Epithelial cell of proximal tubule (primary cell): Measurements from ENCODE around the gene TELO2. TPM values are rescaled to one million over a fixed set of nuclear protein-coding genes. Genes with fewer than 3 reads are reported as not detected.

Experiments
- DNase-seq: peaks from one replicate; pipeline ENCODE4 v3.0.0-alpha.2; 2011; ENCODE audit warnings: low read depth
- H3K4me3 ChIP-seq: 2 replicates; pipeline ENCODE4 v1.5.1; 2011; ENCODE audit warnings: low read depth, mild to moderate bottlenecking, low read length
- total RNA-seq: library from RNA; depleted of rRNA; stranded (reverse); fragments of >200 nt; gene quantifications from 2 replicates; pipeline ENCODE4 v1.2.3, GENCODE V29; 2015
- TF ChIP-seq, protein P1 (sequence below): conservative IDR thresholded peaks from 2 replicates; pipeline ENCODE4 v1.5.1; 2012; ENCODE audit warnings: low read depth, mild to moderate bottlenecking, low read length

TELO2 gene
- total RNA-seq, 1 donor from 2014 or later: 33.5 TPM

DNA sequence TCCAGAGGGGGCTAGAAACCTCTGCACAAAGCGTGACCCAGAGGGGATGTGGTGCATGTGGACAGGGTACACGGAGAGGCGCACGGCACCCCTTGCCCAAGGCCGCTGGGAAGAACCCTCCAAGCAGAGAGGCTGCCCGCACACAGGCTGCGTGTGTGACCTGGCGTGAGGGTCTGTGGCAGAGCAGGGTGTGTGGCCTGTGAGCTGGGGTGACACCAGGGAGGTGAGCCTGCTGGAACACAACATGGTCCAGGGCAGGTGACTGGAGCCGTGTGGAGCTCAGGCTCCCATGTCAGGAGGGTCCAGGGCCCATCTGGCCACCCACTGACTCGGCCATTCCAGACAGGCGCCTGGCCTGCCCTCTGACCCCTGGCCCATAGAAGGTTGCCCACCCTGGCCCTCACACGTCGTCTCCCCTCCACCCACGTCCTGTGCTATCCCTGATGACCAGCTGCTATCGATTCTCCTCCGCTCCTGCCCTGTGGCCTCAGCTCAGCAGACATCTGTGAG is 25.5 kb downstream of the TELO2 start:
- DNase-seq: no peak
- TF ChIP-seq, protein P1, sequence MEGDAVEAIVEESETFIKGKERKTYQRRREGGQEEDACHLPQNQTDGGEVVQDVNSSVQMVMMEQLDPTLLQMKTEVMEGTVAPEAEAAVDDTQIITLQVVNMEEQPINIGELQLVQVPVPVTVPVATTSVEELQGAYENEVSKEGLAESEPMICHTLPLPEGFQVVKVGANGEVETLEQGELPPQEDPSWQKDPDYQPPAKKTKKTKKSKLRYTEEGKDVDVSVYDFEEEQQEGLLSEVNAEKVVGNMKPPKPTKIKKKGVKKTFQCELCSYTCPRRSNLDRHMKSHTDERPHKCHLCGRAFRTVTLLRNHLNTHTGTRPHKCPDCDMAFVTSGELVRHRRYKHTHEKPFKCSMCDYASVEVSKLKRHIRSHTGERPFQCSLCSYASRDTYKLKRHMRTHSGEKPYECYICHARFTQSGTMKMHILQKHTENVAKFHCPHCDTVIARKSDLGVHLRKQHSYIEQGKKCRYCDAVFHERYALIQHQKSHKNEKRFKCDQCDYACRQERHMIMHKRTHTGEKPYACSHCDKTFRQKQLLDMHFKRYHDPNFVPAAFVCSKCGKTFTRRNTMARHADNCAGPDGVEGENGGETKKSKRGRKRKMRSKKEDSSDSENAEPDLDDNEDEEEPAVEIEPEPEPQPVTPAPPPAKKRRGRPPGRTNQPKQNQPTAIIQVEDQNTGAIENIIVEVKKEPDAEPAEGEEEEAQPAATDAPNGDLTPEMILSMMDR: no peak
- no peak overlapping the region for H3K4me3 ChIP-seq

DNA sequence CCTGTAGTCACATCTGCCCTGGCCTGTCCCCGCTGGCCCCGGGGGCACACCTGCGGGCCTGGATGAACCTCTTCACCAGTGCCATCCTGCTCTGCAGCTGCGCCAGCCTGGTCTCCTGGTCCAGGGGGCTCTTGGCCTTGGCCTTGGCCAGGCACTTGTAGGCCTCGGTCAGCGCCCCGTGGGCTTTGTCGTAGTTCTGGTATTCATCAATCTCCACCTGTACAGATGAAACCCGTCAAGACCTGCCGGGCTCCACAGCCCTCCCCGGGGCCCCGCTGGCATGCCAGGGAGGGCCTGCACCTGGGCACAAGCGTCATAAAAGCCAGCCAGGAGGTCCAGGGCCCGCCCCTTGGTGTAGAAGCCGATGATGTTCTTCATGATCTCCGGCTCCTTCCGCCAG is 26.7 kb downstream of the TELO2 start:
- TF ChIP-seq, protein P1: no peak
- no peak for DNase-seq
- H3K4me3 ChIP-seq: no peak overlapping the region

DNA sequence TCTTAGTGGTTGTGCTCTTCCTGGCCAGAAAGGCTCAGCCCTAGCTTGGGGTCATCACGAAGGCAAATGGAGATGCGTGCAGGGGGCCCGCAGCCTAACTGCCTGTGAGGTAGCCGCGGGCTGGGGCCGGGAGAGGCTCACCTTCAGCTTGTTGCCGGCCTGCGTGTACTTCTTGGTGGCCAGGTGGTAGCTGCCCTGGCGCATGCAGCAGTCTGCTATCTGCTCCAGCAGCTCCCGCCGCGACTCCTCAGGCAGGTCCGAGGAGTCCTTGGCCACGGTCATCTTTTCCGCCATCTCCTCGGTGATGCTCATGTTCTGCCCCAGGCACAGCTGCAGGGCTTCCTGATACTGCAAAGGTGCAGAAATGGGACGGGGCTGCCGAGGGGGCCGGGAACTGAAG is 27.3 kb downstream of the TELO2 start:
- TF ChIP-seq, protein P1: no peak
- no peak for DNase-seq
- H3K4me3 ChIP-seq: no peak overlapping the region

DNA sequence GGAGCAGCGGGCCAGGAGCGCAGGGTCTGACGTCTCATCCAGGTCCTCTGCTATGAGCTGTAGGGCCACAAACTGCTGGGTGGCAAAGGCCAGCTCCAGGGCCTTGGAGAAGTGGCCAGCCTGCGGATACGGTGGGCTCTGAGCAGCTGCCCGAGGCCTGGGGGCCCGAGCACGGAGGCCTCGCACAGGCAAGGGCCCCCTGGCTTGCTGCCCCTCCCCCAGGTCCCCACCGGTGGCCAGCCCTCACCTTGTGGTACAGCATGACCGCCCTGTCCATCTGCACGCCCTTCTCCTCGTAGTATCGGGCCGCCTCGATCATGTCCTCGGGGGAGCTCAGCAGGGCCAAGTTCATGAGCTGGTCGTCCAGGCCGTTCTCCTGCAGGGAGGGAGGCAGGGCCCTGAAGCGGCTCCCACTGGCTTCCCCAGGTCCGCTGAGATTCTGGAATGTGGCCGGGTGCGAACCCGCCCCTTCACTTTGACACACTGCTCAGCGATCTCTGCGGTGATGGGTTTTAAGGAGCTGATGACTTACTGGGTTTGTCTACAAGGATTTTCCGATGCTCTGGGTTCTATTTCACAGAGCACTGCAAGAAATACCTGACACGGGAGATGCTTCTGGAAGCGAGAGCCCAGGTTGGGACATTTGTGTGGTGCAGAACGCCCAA is 30.6 kb downstream of the TELO2 start:
- TF ChIP-seq, protein P1: no peak
- no peak overlapping the region for H3K4me3 ChIP-seq
- no peak for DNase-seq

DNA sequence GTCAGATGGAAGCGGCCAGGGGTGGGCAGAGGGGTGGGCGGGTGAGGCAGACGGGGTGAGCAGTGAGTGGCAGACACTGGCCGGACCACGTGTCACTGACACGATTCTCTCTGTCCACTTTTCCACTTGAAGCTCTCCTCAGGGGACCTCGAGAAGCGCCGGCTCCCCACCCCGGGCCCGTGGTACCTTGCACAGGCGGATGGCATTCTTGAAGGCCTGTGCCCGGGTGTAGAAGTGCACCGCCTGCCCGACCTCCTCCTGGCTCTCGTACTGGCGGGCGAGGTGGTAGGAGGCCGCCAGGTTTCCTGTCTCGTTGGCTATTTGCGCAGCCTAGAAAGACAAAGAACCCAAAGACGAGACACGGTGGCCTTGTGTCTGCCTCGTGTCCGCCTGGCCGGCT is 31.2 kb downstream of the TELO2 start:
- no peak for DNase-seq
- H3K4me3 ChIP-seq: no peak overlapping the region
- TF ChIP-seq, protein P1: no peak

GRCh38 chr16:1525871-1526607 is 32.9 kb downstream of the TELO2 start:
- TF ChIP-seq, protein P1: no peak

More at GRCh38 chr16:1525871-1526607, 32.9 kb downstream of the TELO2 start:
- no peak for DNase-seq
- no peak overlapping the region for H3K4me3 ChIP-seq
